Stimulated activated CD4-positive, alpha-beta T cell treated with anti-CD3 and anti-CD28 coated beads, Interleukin-15, amount 100 ng/mL, for 48 hours (primary cell): ENCODE measurements around the gene FBXL7.

Experiments used
- DNase-seq, 2 donors: peaks; one replicate each; pipeline ENCODE4 v3.0.0-alpha.2; 2020; ENCODE audit warnings: low read depth in 2 of 2

Gene FBXL7

GRCh38 chr5:15762668-15763067, 262.7 kb downstream of the FBXL7 start:
- no peak for DNase-seq

- DNase-seq, result no peak
Observed at GRCh38 chr5:15763754-15764153, 263.8 kb downstream of the FBXL7 start.

GRCh38 chr5:15768936-15769335, 269.0 kb downstream of the FBXL7 start:
- no peak for DNase-seq

DNA sequence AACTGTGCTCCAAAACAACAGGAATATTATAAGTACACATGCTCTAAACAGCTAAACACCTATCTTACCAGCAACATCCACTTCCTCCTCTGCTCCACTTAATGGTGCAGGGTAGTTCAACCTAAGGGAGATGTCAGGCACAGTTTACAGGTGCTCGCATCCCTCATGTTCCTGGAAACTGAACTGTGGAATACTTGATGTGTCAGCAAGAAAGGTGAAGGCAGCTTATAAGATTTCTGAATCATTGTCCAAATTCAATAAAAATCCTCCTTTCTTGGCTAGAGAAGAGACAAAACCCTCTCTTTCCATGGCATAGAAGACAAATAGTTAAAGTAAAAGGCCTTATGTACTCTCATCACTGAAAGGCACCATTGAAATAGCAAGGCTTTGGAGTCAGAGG, 272.2 kb downstream of the FBXL7 start:
- no peak for DNase-seq

GRCh38 chr5:15774632-15775031, 274.7 kb downstream of the FBXL7 start:
- no peak for DNase-seq

DNA sequence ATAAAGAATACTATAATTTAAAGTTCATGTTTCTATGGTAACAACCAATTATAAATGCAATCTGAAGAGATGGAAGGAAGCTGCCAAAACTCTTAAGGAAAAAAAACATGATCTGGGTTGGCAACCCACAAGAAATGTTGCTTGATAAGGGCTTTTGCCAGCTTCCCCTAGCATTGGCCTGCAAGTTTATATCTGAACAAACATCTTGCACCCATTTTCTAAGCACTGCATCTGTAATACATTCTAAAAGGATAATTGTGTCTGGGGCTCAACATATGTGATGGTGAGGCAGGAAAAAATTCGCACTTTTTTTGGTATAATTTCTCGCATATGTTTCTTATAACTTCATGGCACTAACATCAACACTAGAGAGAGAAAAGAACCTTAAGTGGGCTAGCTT, 276.4 kb downstream of the FBXL7 start:
- DNase-seq, result no peak

DNA sequence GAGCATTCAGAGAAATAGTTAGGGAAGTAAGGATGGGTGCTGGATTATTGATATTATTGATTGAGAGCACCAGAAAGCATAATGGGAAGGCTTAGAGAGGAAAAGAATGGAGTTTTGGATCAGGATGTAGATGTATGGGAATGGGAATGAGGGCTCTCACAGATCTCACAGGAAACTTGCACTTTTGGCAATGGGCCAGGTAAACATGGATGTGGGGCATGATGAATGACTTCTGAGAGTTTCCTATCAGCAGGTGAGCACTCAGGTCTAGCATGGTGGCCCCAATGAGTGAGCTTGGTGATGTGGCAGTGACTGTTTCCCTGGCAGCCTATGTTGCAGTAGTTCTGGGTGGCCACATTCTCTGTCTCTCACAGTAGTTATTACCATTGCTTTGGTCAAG, 283.8 kb downstream of the FBXL7 start:
- DNase-seq, result no peak

DNA sequence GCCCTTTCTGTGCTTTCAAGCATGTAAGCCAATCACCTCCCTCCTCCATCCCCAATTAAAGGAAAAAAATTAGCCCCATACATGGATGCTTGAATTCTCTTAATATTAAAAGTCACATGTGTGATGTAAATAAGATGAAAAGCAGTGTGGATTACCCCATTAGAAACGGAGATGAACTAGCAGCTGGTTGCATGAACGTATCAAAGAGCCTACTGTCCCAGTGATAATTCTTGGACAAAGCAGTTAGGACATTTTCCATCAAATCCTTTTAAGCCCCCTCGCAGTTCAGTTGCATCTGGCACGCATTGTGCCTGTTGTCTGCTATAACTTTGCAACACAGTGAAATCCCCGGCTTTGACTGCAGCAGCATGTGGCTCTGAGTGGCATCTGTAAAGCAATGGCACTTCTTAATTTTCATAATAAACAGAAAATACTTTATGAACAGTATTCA, 285.6 kb downstream of the FBXL7 start:
- no peak for DNase-seq

DNA sequence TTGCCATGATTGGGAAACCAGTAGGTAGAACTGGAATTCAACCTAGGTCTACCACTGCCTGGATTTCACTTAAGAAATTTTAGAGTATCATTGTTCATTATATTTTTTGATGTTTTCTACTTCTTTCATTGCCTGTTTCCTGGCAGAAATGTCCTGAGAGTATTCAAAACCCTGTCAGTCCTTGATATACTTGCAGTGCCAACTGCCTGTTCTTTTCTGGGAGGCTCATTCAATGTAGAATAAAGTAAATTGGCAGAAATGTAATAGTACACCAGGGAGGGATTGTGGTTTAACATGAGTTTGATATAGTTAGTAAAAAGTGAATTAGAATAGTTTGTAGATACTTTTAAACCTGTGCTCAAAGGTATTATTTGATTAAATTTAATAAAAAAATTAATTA, 286.3 kb downstream of the FBXL7 start:
- no peak for DNase-seq

DNA sequence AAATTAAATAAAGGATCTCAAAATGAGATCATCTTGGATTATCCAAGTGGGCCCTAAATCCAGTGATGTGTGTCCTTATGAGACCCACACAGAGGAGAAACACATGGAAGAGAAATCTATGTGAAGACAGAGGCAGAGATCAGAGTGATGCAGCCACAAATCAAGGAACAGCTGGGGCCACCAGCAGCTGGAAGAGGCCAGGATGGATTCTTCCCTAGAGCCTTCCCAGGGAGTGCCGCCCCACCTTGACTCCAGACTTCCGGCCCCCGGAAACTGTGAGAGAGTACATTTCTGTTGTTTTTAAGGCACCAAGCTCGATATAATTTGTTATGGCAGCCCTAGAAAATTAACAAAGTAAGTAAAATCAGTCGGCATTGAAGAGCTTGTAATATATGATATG, 286.9 kb downstream of the FBXL7 start:
- DNase-seq, result no peak

DNA sequence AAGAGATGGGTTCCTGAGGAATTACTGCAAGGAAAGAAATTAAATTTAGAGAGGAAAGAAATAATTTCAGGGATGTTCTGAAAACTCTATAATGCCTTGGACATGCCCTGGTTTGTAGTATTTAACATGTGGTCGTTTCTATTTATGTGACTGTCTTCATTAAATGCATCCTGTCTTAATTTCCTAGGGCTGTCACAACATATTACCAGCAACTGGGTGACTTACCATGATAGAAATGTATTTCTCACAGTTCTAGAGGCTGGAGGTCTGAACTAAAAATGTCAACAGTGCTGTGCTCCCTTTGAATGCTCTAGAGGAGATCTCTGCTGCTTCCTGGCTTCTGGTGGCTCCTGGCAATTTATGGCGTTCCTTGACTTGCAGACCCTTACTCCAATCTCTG, 287.7 kb downstream of the FBXL7 start:
- no peak for DNase-seq

DNA sequence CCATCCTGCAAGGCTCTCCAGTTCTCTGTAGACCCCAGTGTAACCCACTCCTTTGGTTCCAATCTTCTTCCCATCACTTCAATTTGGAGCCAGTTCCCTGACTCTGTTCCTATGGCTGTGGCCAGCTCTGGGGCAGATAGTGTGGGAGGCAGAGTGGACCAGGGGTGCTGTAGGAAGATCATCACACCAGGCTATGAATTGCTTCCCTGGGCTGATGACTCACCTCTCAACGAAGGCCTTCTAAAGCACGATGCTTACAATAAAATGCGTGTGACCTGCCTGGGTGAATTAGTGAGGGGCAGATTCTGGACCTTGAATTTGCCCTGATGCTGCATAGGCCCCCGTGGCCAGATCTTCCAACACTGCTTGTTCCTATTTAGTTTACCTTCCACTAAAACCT, 289.7 kb downstream of the FBXL7 start:
- no peak for DNase-seq

- DNase-seq, result no peak
Observed at GRCh38 chr5:15790446-15791018, 290.6 kb downstream of the FBXL7 start.

DNA sequence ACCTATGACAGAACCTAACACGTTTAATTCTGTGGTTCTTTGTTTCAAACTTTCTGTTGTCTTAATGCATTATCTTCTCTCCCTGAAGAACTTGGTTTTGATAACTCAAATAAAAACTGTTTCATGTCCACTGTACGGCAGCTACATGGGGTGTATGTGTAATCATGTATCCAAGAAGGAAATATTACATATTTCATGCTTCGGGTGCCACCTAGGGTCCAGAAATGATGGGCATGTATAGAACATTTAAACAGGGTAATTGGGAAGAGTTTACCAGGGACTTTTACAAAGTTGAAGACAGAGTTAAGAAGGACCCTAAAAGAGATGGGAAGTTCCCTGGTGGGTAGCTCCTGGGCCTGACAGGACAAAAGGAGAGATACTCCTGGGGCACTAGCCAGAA, 291.3 kb downstream of the FBXL7 start:
- DNase-seq, result no peak

GRCh38 chr5:15791859-15792258, 291.9 kb downstream of the FBXL7 start:
- DNase-seq, result no peak

DNA sequence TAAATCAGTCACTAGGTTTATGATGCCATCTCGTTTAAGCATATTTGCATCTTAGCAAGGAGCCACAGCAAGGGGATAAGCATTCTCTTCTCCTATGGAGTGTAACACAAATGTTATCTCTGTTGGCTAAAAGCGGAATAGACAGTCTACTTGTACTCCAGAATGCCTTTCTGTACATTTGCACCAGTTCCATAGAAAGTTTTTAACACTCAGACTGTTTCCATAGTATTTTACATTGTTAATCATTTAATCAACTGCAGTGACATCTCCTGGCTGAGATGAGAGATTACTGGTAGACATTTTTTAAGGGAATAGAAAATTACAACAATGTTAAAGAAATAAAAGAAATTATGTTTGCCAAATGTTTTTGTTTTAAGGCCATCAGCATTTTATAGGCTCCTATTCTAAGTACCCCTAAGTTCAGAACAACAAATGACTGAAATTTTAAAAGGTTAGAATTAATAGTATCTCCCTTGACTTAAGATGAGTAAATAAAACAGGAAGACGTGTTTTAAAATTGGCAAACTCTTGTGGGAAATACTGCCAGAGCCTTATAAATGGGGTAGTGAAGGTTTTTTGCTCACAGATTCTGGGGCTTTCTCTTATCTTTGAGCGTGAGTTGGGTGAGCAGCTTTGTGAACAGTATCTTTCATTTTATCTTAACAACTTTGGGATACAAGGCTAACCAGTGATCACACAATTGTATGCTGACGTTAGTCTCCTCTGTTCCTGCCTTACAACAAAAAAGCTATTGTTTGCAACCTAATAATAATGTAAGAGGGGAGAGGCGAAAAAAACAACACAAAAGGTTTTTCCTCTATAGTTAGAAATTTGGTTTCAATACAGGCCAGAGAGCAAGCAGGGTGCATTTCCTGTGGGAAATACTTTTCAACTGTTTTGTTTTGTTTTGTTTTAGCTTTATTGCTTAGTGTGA, 294.3 kb downstream of the FBXL7 start:
- DNase-seq, result no peak

DNA sequence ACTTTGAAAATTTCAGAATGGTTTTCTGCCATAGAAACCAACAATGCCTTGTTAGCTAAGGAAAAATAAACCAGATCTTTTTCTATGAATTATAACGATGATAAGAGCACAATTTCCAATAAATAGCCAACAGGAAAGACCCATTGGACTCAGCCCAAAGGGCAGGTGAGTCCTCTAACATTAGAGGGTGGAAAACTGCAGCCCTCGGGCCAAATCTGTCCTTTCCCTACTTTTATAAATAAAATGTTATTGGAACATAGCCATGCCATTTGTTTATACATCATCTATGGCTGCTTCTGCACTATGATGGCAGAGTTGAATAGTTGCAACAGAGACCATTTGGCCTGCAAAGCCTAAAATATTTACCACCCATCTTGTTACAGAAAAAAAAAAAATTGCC, 296.1 kb downstream of the FBXL7 start:
- no peak for DNase-seq

DNA sequence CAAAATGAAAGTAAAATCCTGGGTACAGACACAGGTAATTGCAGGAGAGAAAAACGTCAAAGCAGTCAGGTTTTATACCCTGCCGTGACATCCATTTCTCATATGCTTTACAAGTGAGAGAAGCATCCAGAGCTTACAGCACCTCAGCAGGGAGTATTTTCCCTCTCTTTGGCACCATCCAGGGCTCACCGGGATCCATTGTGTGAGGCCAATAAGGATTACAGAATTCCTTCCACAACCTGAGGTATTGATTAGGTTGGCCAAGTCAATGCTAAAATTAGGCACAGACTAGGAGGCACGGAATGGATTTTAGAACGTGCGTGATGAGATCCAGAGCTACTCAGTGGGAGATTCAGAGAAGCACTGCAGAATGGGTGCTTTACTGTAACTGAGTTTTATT, 296.6 kb downstream of the FBXL7 start:
- DNase-seq, result no peak

DNA sequence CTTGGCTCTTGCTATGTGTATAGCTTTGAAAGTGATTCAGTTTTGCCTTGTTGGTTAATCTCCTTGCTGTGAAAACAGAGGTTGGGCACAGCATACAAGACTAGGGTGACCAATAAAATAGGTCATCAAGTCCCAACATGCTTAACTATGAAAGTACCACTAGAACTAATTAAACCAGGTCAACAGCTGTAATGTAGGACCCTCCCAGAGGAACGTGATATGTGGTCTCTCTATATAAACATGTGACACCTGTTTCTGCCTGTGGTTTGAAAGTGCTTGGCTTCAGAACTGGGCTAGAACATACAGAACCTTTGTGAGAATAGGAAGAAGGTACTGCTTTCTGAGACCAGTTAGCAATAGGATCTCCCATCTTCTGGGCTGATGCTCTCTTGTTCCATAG, 297.1 kb downstream of the FBXL7 start:
- no peak for DNase-seq

- no peak for DNase-seq
Observed at GRCh38 chr5:15798006-15798405, 298.0 kb downstream of the FBXL7 start.

DNA sequence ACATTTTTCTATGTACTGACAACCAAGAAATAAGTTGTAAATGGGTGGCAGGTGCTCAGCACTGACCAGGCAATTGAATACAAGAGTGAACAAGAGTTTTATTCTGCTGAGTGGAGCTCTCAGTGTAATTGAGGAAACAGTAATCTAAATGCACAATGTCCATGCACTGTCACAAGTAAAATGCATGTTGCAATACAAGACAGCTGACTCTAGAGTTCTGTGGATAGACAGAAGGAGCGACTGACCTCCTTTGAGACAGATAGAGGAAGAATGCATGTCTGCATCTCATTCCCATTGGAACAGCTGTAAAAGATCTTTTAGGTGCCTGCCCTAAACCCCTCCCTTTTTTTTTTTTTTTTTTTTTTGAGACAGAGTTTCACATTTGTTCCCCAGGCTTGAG, 299.0 kb downstream of the FBXL7 start:
- DNase-seq, result no peak

DNA sequence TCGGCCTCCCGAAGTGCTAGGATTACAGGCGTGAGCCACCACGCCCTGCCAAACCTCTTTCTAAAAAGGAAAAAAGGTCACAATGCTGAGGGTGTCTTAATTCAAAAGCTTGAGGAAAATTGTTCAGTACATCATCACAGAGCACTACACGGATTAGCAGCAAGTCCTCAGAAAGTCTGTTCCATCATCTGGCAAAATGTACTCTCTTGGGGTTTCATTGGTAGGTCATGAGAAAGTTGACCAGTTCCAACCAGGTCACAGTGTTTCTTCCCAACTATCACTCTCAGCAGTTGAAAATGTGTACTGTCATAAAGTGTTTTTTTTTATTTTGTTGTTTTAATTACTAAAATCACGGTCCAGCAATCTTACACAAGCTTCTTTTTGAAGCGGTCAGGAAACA, 299.6 kb downstream of the FBXL7 start:
- no peak for DNase-seq

DNA sequence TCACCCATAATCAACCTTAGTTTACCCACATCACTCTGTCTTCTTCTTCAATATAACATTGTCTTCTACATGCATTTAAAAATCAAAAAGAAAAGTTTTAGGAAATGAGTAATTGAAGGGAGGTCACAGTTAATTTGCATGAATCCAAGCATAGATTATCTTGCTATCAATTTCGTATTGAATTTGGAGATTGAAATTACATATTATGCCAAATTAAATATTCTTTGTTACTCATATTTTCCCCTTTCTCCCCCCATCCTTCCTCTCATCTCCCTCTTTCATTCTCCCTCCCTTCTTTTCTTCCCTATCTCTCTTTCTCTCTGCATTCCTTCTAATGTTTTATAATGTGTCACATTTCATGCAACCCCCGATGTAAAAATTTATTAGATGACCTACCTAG, 303.3 kb downstream of the FBXL7 start:
- no peak for DNase-seq
